Activated CD4-positive, alpha-beta T cell treated with anti-CD3 and anti-CD28 coated beads, Interleukin-2, amount 50 U/mL, for 48 hours (primary cell): Measurements from ENCODE around the gene PTPRN2.
"Not testable (repeated sequence)": the region's sequence is repeated elsewhere in the genome, so short reads cannot be mapped to it uniquely, and the experiment has no call there.

Source experiments
- DNase-seq, 2 experiments: peaks; one replicate each; pipeline ENCODE4 v3.0.0-alpha.2; 2020

Gene PTPRN2

GRCh38 chr7:157750291-157750690 lies 837.3 kb downstream of the PTPRN2 start:
- DNase-seq, result no peak

DNA sequence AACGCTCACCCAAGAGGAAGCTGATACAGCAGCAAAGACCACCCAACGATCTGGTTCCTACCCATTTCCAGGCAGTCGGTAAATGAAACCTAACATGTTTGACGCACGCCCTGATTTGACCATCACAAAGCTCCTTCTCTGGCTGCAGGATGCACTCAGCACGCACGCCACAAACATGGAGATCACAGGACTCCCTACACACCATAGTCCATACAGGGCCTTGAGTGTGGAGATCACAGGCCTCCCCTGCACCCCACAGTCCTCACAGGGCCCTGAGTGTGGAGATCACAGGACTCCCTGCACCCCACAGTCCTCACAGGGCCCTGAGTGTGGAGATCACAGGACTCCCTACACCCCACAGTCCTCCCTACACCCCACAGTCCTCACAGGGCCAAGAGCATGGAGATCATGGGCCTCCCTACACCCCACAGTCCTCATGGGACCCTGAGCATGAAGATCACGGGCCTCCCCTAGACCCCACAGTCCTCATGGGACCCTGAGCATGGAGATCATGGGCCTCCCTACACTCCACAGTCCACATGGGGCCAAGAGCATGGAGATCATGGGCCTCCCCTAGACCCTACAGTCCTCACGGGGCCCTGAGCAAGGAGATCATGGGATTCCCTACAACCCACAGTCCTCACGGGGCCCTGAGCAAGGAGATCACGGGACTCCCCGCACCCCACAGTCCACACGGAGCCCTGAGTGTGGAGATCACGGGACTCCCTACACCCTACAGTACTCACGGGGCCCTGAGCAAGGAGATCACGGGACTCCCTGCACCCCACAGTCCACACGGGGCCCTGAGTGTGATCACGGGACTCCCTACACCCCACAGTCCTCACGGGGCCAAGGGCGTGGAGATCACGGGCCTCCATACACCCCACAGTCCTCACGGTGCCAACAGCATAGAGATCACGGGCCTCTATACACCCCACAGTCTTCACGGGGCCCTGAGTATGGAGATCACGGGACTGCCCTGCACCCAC lies 841.6 kb downstream of the PTPRN2 start:
- no peak for DNase-seq

DNA sequence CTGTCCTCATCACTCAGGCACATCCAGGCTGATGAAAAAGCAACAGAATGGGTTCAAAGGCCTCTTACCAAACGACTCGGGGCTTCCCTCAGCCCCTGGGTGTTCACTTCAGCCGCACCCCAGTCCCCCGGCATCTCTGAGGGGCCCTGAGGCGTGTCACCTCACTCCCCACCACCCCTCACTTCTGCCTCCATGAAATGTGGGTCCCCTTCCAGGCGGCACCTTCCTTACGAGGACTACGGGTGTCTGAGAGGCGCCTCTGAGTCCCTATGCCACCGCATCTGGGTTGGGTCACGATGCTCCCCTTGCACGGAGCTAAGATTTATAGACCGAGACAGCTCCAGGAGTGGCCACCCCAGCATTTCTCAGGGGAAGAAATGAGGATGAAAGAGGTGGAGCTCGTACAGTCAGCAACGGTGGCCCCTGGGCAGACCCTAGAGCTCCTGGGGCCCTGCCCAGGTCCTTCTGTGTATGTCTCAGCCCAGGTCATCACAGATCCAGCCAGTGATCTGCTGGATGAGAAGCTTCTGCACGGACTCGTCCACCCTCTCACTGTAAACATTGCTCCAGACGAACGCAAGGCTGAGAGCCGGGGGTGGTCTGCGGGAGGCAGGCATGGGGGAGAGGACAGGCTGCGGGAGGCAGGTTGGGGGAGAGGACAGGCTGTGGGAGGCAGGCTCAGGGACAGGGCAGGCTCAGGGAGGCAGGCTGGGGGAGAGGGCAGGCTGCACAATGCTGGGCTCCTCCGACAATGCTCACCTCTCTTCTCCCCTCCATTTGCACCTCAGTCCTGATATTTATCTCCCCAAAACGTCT lies 842.6 kb downstream of the PTPRN2 start:
- DNase-seq, result no peak

- DNase-seq, result no peak
Measured at GRCh38 chr7:157743781-157744525, 843.7 kb downstream of the PTPRN2 start.

GRCh38 chr7:157740251-157740798 lies 847.3 kb downstream of the PTPRN2 start:
- DNase-seq, result no peak

DNA sequence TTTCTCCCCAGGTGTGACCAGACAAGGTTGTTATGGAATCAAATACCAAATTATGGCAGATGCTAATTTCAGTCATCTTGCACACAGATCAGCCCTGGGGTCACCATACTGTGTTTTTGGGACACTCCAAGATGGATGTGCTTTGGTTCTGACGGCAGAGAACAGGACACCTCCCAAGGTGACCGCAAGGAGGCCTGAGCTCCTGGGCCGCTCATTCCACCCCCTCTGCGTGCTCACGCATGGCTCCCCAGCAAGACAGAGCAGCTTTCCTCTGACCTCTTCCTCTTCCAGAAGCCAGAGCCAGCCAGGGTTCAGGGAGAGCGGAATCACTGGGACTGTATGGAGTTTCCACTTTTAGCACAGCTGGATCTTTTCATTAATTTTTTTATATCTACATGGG lies 848.0 kb downstream of the PTPRN2 start:
- DNase-seq, result no peak

GRCh38 chr7:157739031-157739430 lies 848.6 kb downstream of the PTPRN2 start:
- DNase-seq, result no peak

GRCh38 chr7:157738066-157738460 lies 849.6 kb downstream of the PTPRN2 start:
- no peak for DNase-seq

DNA sequence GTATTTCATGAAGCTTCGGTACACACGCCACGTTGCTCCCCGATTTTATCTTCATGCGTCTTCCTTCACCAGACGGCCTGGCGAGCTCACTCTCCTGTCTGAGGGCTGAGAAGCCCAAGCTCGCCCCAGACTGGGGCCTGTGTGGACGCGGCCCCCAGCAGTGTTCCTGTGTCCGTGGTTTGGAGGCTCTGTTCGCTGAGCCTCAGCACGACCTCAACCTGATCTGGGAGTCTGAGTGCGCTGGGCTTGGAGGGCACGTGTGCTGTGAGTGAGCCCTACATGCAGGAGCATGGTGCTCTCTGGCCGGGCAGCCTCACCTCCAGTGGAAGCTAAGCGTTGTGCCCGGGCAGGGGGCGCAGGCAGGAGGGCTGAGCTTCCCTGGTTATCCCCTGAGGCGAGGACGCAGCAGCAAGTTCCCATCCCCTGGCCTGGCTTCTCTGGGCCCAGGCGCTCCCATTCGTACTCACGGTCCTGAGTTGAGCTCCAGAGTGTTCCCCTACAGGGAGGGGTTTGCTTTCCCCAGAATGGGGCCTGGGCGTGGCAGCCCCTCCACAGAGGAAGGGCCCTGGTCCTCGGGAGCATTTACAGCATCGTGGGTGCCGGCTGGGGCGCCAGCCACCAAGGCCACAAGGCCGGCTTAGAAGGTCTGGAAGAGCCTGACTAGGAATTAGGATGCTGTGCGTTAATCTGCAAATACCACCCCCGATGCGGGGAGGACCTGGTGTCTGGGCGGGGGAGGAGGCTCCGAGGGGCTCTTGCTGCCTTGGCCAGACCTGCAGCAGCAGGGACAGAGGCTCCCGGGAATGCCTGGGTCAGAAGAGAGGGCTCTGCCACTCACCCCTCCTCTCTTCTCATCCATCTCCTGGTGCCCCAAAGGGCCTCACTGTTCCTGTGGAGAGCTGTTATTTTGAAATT lies 850.2 kb downstream of the PTPRN2 start:
- no peak for DNase-seq

GRCh38 chr7:157736341-157736740 lies 851.3 kb downstream of the PTPRN2 start:
- DNase-seq, result no peak

- no peak for DNase-seq
Measured at GRCh38 chr7:157735826-157736225, 851.8 kb downstream of the PTPRN2 start.

GRCh38 chr7:157734676-157735640 lies 852.7 kb downstream of the PTPRN2 start:
- no peak for DNase-seq

- not testable (repeated sequence) for DNase-seq
Measured at GRCh38 chr7:157733760-157734395, 853.7 kb downstream of the PTPRN2 start.

DNA sequence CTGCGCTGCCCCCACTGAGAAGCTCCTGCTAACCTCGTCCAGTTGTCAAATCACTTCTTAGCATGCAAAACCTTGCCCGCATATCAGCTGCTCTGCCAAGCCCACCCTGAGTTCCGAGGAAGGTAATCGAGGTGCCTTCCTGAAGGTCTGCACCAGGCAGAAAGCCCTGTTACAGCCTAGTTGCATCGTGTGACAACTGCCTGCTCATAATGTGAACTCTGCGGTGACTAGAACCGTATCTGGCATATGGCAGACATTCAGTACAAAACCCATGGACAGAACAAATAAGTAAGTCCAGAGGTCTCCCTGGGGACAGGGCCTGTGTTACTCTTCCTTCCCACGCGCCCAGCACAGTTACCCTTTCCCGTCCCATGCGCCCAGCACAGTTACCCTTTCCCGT lies 856.5 kb downstream of the PTPRN2 start:
- DNase-seq, result no peak

DNA sequence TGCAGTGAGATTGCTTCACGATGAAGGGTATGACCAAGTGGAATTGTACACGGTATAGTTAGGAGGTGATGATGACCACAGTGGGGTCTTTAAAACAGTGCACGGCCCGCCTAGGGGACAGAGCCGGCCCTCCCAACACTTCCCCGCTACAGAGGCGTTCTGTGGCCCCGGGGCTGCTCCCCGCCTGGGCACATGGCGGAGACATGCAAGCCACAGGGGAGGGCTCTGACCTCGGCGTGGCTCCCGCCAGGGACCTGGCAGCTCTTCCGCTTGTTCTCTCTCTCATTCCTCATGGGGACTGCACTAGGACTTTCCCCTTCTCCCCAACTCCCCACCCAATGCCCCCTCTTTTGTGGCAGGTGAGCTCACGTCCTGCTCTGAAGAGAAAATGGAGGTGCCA lies 857.0 kb downstream of the PTPRN2 start:
- DNase-seq, result no peak

GRCh38 chr7:157729566-157729965 lies 858.1 kb downstream of the PTPRN2 start:
- no peak for DNase-seq

DNA sequence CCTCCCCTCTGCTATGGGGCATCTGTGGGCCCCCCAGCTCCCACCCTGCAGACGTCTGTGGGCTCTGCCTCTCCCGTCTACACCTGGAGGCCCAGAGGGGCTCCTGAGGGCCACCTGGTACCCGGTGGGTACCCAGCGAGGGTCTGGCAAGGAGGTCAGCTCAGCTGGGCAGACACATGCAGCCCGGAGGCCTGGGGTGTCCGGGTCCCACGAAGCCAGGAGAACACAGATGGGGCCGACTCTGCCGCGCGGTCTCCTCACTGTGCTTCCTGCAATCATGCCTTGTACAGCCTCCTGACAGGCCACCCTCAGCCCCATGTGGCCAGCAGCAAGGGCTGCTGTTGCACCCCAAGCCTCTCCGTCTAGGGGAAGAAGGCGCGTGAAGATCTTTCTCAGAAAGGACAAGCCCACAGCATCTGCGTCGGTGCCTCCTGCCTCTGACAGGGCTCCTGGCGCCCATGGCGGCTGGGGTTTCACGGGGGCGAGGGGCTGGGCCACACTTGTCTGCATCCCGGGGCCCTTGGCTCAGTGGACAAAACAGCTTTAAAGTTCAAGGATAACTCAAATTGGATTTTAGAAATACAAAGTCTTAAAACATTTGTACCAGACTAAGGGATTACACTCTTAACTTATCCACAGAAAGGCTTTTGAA lies 859.5 kb downstream of the PTPRN2 start:
- no peak for DNase-seq

DNA sequence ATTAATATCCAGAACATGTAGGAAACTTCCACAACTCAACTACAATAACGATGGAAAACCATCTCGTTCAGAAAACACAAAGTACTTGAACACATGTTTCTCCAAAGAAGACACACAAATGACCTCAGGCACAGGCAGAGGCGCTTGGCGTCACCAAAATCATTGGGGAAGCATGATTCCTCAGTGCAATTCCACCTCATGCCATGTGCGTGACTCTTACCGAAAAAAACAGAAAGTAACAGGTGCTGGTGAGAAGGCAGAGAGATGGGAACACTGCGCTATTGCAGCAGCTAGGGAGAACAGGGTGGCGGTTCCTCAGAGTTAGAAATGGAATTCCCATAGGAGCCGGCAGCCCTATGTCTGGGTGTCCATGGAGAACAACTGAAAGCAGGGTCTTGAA lies 860.9 kb downstream of the PTPRN2 start:
- DNase-seq, result no peak

DNA sequence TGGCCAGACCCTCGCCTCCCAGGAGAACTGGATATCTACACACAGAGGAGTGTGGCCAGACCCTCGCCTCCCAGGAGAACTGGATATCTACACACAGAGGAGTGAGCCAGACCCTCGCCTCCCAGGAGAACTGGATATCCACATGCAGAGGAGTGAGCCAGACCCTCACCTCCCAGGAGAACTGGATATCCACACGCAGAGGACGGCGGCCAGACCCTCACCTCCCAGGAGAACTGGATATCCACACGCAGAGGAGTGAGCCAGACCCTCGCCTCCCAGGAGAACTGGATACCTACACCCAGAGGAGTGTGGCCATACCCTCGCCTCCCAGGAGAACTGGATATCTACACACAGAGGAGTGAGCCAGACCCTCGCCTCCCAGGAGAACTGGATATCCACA lies 862.3 kb downstream of the PTPRN2 start:
- DNase-seq, result not testable (repeated sequence)
